Panc1 (cell line): ENCODE data around the gene SEMA3G. TPM values are rescaled to one million over a fixed set of nuclear protein-coding genes. Genes with fewer than 3 reads are reported as not detected.

Experiments
- ATAC-seq: fragments of 200-7000 bp; cut with Tn5 transposase; 2 replicates; pipeline ENCODE4 v1.9.1; 2020; ENCODE audit warnings: mild to moderate bottlenecking, moderate library complexity
- BruUV-seq: library from RNA; stranded (reverse); fragments of 400-500 nt; replicated peaks from 2 replicates; lab custom pipeline; 2021; lab: Mats Ljungman, UMichigan
- CTCF ChIA-PET: fragments of 300-600 bp; sonication (Branson Sonifier 250); formaldehyde crosslinking; loops from one replicate; lab custom pipeline; 2022; ENCODE audit warnings: antibody characterized with exemption; lab: Charles Lee
- POLR2A ChIA-PET: fragments of 300-600 bp; sonication (Branson Sonifier 250); formaldehyde crosslinking; loops from one replicate; lab custom pipeline; 2022; ENCODE audit warnings: antibody characterized with exemption; lab: Charles Lee
- DNase-seq: peaks from one replicate; pipeline ENCODE4 v3.0.0-alpha.2; 2010; ENCODE audit warnings: low read depth, low spot score
- H3K27ac ChIP-seq: 2 replicates; pipeline ENCODE4 v1.5.1; 2011; ENCODE audit warnings: mild to moderate bottlenecking, low read length, inconsistent platforms
- H3K27me3 ChIP-seq: fragments of 200-500 bp; sonication (Bioruptor generic); 2 replicates; pipeline ENCODE4 v1.6.0; 2014; ENCODE audit warnings: low read length, inconsistent platforms; ENCODE audit not compliant: control insufficient read depth, insufficient read depth
- H3K36me3 ChIP-seq: fragments of 200-500 bp; sonication (Bioruptor generic); 2 replicates; pipeline ENCODE4 v1.5.1; 2014; ENCODE audit warnings: inconsistent platforms, mild to moderate bottlenecking, low read length, moderate library complexity; ENCODE audit not compliant: control insufficient read depth, insufficient read depth
- H3K4me1 ChIP-seq: 2 replicates; pipeline ENCODE4 v1.5.1; 2011; ENCODE audit warnings: inconsistent platforms, mild to moderate bottlenecking, low read length, moderate library complexity; ENCODE audit not compliant: control insufficient read depth, insufficient read depth
- H3K4me3 ChIP-seq, 2 experiments: 2 replicates each; pipeline ENCODE4 v1.5.1; 2011 to 2012; ENCODE audit warnings: low read depth in 2 of 2, low read length in 2 of 2, mild to moderate bottlenecking in 2 of 2, inconsistent platforms in 1 of 2, moderate library complexity in 1 of 2
- H3K9me3 ChIP-seq: fragments of 200-500 bp; sonication (Bioruptor generic); 2 replicates; pipeline ENCODE4 v1.5.1; 2014; ENCODE audit warnings: low read depth, mild to moderate bottlenecking, inconsistent platforms, low read length, moderate library complexity; ENCODE audit not compliant: control insufficient read depth, insufficient read depth
- POLR2AphosphoS5 ChIP-seq: IDR thresholded peaks from 2 replicates; pipeline ENCODE4 v1.6.1; 2012; ENCODE audit warnings: mild to moderate bottlenecking, low read depth, low read length, moderate library complexity
- SIN3A ChIP-seq: IDR thresholded peaks from 2 replicates; pipeline ENCODE4 v1.6.1; 2012; ENCODE audit warnings: low read depth, mild to moderate bottlenecking, low read length, moderate library complexity, borderline replicate concordance; ENCODE audit not compliant: insufficient read depth
- TCF7L2 ChIP-seq: IDR thresholded peaks from 2 replicates; pipeline ENCODE4 v1.6.1; 2011; ENCODE audit warnings: mild to moderate bottlenecking, low read depth, low read length, inconsistent platforms
- in situ Hi-C: cut with HindIII; loops from 2 replicates; pipeline ENCODE4 v1.10.0; 2016; ENCODE audit warnings: low sequenced_read_pairs, low pct_unique_long_range_greater_than_20kb
- intact Hi-C: fragments of 100-400 bp; cut with micrococcal nuclease; formaldehyde crosslinking; loops from one replicate; pipeline ENCODE4 v1.10.0; 2022; ENCODE audit not compliant: unreplicated experiment
- total RNA-seq: library from RNA; stranded (reverse); gene quantifications from one replicate; pipeline ENCODE4 v1.2.1, GENCODE V29; 2021; ENCODE audit not compliant: unreplicated experiment
- TF ChIP-seq, protein P1 (sequence below), 2 experiments: IDR thresholded peaks; 2 replicates each; pipeline ENCODE4 v1.6.1; 2011 to 2012; ENCODE audit warnings: low read depth in 2 of 2, control low read depth in 1 of 2, low read length in 1 of 2, mild to moderate bottlenecking in 1 of 2, moderate library complexity in 1 of 2; ENCODE audit not compliant: insufficient read depth in 1 of 2
- TF ChIP-seq, protein P2 (sequence below): fragments of 450-650 bp; IDR thresholded peaks from 2 replicates; pipeline ENCODE4 v1.5.1; 2017; ENCODE audit warnings: mild to moderate bottlenecking

SEMA3G gene
- total RNA-seq, 1 experiment from 2014 or later: 1.6 TPM

DNA sequence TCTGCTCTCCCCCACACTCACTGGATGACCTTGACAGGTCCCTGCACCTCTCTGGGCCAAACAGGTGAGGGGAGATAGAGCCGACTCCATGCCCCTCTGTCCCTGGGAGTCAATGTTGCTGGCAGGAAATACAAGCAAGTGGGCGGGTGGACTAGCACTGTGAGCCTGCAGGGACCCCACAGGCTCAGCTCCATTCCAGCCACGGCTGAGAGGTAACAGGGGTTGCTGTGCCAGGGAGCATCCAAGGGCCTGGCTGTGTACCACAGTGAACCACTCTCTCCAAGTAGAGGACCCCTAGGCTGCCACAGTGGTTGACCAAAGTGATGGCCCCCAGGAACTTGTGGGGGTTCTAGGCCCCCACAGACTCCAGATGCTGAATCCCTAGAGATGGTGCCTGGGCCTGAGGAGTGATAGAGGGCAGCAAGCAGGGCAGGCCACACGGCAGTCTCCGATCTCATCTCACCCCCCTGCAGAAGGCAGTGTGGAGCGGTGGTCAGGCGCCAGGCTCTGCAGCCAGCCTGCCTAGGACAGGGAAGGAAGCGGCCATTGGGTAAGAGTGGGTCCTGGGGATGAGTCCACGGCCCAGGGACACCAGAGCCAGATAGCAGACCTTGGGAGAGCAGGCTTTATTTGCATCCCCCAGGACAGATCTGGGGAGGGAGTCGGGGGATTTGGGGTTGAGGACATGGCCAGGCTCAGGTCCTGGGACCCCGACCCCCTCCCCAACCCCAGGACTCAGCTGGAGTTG, 5.8 kb upstream of the SEMA3G start:
- peaks cover 2% of the 10 kb centered on the region; the same call in 1 of the 2 replicates for H3K36me3 ChIP-seq
- no peak overlapping the region for H3K4me3 ChIP-seq
- H3K4me1 ChIP-seq: peaks cover 32% of the 10 kb centered on the region
- no peak for DNase-seq
- intact Hi-C loops (no loop called here), in situ Hi-C loops (no loop called here)
- BruUV-seq: no TSS peak
- no peak for ATAC-seq
- H3K27me3 ChIP-seq: no peaks in the 10 kb centered on the region
- peak overlapping the region; percentile 63 for H3K27ac ChIP-seq
- ChIA-PET CTCF (no interaction called here), POLR2A (no interaction called here)
- H3K9me3 ChIP-seq: no peaks in the 10 kb centered on the region
- no peak for TF ChIP-seq TCF7L2
- TF ChIP-seq, protein P1, sequence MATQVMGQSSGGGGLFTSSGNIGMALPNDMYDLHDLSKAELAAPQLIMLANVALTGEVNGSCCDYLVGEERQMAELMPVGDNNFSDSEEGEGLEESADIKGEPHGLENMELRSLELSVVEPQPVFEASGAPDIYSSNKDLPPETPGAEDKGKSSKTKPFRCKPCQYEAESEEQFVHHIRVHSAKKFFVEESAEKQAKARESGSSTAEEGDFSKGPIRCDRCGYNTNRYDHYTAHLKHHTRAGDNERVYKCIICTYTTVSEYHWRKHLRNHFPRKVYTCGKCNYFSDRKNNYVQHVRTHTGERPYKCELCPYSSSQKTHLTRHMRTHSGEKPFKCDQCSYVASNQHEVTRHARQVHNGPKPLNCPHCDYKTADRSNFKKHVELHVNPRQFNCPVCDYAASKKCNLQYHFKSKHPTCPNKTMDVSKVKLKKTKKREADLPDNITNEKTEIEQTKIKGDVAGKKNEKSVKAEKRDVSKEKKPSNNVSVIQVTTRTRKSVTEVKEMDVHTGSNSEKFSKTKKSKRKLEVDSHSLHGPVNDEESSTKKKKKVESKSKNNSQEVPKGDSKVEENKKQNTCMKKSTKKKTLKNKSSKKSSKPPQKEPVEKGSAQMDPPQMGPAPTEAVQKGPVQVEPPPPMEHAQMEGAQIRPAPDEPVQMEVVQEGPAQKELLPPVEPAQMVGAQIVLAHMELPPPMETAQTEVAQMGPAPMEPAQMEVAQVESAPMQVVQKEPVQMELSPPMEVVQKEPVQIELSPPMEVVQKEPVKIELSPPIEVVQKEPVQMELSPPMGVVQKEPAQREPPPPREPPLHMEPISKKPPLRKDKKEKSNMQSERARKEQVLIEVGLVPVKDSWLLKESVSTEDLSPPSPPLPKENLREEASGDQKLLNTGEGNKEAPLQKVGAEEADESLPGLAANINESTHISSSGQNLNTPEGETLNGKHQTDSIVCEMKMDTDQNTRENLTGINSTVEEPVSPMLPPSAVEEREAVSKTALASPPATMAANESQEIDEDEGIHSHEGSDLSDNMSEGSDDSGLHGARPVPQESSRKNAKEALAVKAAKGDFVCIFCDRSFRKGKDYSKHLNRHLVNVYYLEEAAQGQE (IDR thresholded peaks at IDR 0.05; ENCODE audit: insufficient read depth in 1 of 2, low read depth in 2 of 2, low read length in 1 of 2): no peak
- no peak for TF ChIP-seq POLR2AphosphoS5

DNA sequence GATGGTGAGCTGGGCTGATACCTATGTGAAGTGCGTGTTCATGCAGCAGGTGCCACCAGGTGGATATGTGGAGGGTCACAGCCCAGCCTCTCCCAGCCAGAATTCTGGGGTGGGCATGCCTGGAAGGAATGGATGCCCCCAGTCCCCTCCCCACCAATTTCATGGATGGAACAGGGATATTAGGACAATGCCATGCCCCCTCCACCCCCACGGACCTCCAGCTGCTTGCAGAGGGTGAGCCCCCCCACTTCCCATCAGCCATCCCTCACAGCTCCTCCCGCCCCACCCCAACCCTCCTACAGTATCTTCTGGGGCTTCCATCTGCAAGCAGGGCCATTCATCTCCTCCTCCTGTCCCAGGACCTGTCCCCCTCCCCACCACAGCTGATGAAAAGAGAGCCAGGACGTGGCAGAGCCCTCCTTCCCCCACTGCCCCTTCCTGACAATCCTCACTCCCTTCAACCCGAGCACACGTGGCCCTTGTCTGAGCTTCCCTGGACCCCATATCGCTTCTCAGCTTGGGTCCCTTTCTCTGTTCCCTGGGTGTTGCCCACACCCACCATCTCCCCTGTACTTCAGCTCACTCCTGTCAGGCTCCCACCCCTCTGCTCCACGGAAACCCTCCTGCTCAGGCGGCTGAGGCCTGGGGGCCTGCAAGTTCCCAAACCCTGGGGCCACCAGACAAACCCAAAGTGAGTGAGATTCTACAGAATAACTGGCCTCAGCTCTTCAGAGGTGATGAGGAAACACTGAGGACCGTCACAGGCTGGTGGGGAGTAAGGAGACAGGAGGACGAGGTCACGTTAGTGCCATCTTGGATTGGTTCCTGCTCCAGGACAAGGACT, 2.8 kb upstream of the SEMA3G start:
- intact Hi-C loops: loop anchor here (5.0 kb wide), 1 partner anchor 155 kb away; no protein-coding TSS in a partner anchor

More for the DNA sequence above, 2.8 kb upstream of the SEMA3G start:
- Histone ChIP-seq H3K9me3 (no peaks in the 10 kb centered on the region), H3K4me3 (no peak overlapping the region), H3K27ac (no peak overlapping the region; the same call in 1 of the 2 replicates), H3K27me3 (no peaks in the 10 kb centered on the region), H3K4me1 (peaks cover 14% of the 10 kb centered on the region), H3K36me3 (no peaks in the 10 kb centered on the region)
- no peak for TF ChIP-seq SIN3A
- no peak for TF ChIP-seq POLR2AphosphoS5
- TF ChIP-seq TCF7L2: no peak
- TF ChIP-seq, protein P1 (IDR thresholded peaks at IDR 0.05; ENCODE audit: insufficient read depth in 1 of 2, low read depth in 2 of 2, low read length in 1 of 2): no peak
- TF ChIP-seq, protein P2, sequence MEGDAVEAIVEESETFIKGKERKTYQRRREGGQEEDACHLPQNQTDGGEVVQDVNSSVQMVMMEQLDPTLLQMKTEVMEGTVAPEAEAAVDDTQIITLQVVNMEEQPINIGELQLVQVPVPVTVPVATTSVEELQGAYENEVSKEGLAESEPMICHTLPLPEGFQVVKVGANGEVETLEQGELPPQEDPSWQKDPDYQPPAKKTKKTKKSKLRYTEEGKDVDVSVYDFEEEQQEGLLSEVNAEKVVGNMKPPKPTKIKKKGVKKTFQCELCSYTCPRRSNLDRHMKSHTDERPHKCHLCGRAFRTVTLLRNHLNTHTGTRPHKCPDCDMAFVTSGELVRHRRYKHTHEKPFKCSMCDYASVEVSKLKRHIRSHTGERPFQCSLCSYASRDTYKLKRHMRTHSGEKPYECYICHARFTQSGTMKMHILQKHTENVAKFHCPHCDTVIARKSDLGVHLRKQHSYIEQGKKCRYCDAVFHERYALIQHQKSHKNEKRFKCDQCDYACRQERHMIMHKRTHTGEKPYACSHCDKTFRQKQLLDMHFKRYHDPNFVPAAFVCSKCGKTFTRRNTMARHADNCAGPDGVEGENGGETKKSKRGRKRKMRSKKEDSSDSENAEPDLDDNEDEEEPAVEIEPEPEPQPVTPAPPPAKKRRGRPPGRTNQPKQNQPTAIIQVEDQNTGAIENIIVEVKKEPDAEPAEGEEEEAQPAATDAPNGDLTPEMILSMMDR: no peak
- no TSS peak for BruUV-seq
- DNase-seq: no peak
- no peak for ATAC-seq
- in situ Hi-C loops: no loop called here
- CTCF ChIA-PET: interaction anchor here (0.7 to 1.6 kb wide), 4 partner anchors 20 to 744 kb away, joined by 3 to 6 read pairs (median 5); no protein-coding TSS in a partner anchor
- POLR2A ChIA-PET: no interaction called here
